Renal pelvis (tissue), 4 donors: ENCODE results near the gene C1R. TPM values are rescaled to one million over a fixed set of nuclear protein-coding genes. Genes with fewer than 3 reads are reported as not detected.
"Not testable (repeated sequence)": the region's sequence is repeated elsewhere in the genome, so short reads cannot be mapped to it uniquely, and the experiment has no call there.

ENCODE experiments used
- DNase-seq: peaks from one replicate; pipeline ENCODE4 v3.0.0-alpha.2; 2013
- polyA plus RNA-seq, 3 donors: library from polyadenylated mRNA; unstranded; fragments of 120-200 nt; gene quantifications; one replicate each; pipeline ENCODE4 v1.2.1, GENCODE V29; 2013; ENCODE audit not compliant: insufficient read length in 3 of 3

C1R gene
- polyA plus RNA-seq, 3 donors, result 34.8 to 47.5 (median 37.3) TPM

DNA sequence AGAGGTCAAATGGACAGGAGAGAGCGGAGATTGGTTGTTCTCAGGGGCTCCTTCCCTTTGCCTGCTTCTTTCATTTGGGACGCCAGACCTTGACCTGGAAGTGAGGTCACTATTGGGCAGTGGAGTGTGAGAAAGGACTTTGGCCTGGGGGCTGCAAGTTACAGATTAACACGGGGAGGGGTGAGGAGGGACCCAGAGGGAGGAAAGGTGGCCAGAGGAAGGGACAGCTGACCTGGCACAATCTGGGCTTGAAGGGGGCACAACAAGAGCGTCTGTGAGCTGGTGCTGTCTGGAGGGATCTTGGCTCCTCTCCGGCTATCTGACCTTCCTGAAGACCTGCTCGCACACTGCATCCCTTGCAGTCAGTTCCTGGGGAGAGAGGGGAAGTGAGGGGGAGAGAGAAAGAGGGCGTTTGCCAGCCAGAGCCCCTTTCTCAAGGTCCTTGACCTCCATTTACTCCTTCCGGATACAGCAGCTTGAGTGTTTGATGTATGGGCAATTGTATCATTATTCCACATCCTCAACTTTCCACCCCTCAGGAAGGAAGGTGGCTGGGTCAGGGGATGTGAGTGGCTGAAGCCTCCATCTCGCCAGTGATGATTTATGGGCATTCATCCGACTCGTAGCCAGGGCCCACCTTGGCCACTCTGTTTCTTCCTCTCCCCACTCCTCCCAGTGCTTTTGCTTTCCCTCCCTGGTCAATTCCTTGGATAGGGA, 31.7 kb upstream of the C1R start:
- no peak for DNase-seq

DNA sequence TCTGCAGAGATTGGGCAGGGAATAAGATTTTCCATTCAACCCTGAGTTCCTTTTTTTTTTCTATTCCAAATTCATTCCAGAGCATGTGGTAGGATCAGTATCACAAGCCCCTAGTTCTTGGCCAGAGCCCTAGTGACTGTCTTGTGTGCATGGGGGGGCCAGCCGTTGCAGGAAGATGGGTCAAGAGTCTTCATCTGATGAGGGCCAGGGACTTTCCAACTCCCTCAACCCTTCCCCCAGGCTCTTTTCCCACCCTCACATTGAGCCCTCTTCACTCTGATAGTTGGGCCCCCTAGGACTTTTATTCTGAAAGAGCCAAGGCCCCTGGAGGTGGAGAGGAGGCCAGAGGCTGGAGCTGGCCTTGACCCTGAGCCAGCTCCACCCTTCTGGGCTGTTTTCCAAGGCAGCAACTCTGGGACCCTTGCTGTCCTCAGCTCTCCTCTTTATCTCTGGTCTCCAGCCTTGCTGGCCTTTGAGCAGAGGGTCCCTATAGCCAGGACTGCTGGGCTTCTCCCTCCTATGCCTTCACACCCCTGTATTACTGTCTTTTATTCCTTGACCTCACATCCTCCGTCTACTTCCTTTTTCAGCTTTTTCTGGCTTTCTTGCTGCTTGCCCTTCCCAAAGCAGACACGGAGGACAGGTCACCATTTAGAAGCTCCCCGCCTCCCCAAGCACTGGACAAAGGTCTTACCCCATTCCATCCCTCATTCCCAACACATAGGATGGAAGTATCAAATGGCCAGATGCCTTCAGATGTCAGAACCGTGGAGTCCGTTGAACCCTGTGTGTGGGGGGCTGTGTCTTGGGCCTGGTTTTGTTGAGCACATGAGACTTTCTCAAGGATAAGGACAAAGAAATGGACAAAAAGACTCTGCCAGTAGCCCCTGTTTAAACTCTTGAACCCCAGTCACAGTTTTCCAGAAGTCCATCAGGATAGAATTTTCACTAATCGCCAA, 30.8 kb upstream of the C1R start:
- DNase-seq, result no peak

DNA sequence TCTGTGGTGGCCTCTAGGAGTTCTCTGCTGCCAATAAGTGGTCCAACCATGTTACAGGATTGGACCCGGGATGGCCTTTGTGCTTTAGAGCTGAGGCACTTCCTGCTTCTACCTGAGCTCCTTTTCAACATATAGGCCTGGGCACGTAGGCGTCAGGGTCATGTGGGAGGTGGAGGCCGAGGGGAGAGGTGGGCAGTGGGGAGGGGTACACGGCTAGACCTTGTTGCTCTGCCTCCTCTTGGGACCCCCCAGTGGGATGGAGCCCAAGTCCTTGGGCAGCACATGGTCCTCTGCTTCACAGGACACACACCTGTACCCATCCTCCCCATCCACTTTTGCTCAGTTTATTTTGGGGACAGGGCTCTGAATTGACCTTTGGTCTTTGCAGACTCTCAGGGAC, 29.1 kb upstream of the C1R start:
- DNase-seq, result no peak

DNA sequence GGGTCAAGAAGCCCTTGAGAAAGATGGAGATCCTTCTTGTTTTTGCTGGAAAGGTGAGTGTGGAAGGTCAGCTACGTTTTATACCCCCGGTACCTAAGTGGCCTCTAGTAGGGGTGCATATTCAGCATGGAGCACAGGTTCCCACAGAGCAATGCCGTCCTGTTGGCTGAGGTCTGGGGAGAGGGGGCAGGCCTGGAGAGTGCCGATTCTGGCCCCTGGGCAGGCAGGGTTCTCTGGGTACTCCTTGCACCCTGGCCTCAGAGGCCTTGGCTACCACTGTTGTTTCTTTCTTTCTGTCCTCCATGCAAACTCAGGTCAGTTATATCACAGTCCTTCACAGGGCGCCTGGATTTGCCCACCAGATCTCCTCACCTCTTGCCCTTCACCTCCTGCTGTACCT, 27.9 kb upstream of the C1R start:
- DNase-seq, result no peak

DNA sequence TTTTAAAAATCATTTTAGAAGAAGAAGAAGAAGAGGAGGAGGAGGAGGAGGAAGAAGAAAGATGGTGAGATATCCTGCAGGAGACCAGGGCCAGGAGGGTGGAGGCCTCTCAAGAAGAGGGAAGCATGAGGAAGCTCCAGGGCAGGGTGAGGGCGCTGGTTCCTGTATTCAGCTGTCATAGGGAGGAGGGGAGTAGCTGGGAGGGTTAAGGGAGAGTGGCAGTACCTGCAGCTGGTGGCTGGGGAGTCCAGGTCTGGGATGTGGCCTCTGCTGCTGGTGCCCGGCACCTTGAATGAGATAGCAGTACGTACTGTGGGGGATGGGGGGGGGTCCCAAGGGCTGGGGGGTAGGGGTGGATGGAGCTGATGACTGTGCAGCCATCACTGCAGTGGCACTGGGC, 26.6 kb upstream of the C1R start:
- no peak for DNase-seq

DNA sequence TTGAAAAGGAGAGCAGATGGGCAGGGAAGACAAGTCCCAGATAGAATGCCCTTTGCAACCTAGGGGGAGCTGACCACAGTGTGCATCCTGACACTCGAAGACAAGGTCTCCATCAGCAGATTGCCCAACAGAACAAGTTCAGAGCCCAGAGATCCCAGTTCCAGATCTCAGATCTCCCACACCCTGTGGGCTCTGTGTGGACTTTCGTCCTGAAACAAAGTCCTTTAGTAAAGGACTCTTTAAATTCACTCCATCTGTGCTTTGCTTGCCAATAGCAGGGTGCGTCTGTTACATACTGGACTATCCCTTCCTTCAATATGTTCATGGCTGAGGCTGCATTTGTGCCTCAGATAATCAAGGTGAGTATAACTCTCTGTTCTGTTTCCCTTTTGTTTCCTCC, 25.4 kb upstream of the C1R start:
- DNase-seq, result no peak

DNA sequence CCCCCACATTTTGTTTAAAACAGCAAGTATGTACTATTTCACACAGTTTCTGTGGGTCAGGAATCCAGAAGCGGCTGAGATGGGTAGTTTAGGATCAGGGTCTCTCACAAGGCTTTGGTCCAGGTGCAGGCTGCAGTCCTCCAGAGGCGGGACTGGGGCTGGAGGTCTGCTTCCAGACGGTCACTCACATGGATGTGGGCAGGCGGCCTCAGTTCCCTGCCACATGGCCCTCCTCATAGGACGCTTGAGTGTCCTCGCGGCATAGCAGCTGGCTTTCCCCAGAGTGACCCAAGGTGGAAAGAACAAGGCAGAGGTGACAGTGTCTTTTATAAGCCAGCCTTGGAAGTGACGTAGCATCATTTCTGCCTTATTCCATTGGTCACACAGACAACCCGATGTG, 24.7 kb upstream of the C1R start:
- DNase-seq, result no peak

DNA sequence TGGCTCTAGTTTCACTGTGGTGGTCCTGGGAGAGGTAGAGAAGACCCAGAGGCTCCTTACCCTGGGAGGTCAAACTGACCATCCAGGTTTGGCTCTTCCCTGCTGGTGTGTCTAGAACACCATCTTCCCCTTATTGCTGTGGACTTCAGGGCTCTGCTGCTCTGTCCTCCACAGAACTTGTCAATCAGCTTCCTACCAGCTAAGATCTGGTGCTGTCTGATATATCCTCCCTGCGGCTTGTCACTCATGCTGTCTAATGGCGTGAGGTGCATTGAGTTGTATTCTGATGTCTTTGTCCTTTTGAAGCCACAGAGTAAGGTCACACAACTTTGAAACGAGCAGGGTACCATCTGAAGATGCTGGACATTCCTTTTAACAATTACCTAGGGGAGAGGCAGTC, 24.0 kb upstream of the C1R start:
- no peak for DNase-seq

DNA sequence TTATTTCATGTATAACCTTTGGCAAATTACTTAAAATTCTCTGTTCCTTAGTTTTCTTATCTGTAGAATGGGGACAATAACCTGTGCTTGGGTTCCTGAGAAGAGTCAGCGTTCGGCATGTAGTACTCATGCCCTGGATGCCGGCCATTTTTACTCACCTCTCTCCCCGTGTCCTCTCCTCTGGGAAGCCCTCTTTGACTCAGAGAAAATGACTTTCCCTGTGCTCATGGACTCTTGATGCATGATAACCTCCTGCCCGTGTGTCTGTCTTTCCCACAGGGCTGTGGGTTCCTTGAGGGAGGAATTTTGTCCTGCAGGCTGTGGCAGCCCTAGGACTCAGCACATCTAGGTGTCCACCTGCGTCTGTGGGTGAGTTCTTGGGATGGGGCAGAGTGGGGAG, 22.6 kb upstream of the C1R start:
- no peak for DNase-seq

DNA sequence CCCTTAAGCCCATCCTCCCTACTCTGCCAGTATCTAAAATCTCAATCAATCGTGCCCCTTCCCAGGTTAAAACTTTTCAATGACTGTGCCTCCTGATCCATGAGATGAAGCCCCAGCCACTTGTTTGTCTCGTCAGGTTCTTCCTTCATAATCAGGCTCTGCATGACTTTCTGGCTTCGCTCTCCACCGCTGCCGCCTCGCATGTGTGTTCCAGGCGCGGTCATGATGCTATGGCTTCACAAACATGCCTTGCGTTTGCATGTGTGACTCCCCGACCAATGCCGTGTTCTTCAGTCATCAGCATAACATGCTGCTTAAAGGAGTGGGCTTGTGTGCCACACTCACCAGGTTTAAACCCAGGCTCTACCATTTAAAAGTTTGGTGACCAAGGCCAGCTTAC, 21.8 kb upstream of the C1R start:
- no peak for DNase-seq

DNA sequence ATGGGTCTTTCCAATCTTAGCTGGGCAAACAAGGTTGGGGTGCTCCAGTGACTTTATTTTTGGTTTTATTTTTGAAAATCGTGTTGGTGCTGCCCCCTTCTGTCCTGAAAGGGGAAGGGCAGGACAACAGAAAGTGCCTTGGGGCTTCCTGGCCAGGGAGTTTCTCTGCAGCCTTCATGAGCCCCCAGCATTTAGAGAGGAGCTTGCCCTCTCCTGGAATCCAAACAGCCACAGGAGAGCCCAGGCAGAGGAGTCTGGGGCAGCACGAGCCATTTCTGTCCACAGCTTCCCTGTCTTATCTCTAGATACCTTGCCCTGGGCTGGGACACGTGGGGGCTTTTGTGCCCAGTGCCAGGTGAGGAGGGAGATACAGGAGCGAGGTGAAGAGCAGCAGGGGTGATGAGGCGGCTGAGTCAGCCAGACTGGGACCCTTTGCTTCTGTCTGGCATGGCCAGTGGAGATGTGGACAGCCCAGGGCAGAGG, 21.2 kb upstream of the C1R start:
- DNase-seq, result no peak

DNA sequence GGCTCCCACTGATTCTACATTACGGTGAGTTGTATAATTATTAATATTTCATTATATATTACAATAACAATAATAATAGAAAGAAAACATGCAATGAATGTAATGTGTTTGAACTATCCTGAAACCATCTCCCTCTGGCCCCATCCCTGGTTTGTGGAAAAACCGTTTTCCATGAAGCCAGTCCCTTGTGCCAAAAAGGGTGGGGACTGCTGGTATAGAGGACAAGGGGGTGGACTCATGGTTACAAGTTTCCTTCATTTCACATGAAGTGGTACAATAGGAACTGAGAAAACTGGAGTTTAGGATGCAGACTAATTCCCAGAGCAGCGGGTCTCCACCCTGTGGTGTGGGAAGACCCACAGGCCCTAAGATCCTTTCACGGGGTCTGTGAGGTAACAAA, 19.8 kb upstream of the C1R start:
- DNase-seq, result no peak

DNA sequence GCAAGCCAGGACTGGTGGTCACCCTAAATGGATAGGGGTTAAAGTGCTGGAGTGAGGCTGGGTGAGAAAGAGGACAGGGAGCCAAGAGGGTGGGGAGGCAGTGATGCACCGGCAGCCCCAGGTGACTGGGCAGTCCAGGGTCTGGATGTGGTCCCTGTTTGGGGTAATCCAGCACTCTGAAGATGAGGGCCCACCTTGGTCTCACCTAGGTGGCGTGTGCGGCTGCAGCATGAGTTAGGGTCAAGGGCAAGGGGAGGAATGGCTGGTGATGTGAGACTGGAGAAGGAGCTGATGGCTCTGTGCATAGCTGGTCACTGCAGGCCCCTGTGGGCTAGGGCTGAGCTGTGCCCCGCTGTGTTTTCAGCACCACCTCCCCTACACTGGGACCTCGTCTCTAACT, 18.4 kb upstream of the C1R start:
- DNase-seq, result no peak

DNA sequence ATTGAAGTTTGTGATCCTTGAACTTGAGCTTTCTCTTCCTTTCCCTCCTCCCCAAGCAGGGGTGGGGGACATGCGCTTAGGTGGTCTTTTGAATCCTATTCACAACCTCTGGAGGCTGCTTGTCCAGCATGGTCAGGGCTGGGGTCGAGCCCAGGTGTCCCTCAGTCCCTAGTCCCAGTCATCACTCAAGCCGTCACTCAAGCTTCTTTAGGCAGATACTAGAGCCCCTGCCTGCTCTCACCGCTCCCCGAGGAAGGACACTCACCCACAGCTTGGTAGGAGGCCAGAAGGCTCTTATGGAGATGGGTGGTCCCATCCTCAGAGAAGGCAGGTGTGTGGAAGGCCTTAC, 17.3 kb upstream of the C1R start:
- DNase-seq, result no peak

DNA sequence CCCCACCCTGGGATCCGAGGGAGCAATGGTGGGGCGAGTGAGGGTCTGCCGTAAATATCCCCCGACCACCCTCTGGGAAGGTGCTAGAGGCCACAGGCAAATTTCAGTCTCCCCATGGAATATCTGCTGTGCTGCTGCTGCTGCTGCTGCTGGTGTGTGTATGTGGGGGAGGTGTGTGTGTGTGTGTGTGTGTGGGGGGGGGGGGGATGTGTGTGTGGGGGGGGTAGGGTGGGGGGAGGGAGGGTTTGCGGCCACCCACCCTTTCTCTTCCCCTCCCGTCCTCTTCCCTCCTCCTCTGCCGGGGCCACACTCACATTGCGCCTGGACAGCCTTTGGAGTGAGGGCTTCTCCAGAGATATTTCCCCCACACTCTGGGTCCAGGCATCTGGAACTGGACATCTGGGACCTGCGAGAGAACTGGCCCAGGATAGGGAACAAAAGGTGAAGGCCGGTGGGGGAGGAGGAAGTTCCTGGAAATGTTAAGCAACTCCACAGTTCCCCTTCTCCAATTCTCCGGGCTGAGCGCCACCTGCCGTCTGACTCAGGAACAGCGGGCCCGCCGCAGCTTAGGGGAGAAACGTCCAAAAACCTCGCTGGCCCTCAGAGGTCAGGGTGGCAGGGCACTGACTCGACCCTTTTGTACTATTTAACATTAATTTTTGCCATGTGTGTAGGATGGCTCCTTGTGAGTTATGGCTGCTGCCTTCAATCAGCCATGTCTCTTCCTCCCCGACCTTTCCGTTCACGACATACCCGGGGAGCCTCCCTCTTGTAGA, 16.7 kb upstream of the C1R start, which contains the start of gene C1RL:
Gene C1RL (minus strand): TSS at position 419 of the 776 bp plus-strand sequence. CDS start 34 bp downstream, at position 385.
- DNase-seq, result peak; percentile 91

DNA sequence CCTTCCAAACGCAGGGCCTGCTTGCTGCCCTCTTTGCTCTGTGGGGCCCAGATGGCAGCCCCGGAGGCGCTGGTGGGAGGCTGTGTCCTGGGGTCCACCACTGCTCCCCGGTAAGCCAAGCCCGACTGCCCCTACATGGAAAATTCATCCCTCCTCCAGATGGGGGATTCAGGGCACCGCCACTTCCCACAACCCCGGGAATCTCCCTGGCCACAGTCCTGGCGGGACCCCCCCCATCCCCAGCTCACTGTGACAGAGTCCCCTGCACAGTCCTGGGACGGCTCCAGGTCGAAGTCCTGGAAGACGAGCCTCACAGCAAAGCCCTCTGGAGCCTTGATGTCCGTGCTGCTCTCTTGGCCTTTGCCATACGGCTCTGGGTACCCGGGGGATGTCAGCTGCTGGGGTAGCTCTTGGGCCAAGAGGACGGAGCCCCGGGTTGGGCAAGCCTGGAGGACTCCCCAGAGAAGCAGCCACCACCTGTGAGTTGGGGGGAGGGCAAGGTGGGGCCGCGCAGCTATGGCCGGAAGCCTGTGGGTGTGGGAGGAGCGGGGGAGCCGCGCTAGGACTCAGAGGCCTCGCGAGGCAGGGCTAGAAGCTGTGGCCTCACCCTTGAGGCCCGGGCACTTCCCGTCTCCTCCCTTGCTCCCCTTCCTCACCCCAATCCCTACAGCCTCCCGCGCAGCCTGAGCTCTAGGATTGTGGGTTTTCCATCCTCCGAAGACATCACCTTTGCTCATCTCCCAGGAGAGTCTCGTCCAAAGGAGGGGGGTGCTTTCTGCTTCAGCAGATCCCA, 16.0 kb upstream of the C1R start:
- DNase-seq, result no peak

DNA sequence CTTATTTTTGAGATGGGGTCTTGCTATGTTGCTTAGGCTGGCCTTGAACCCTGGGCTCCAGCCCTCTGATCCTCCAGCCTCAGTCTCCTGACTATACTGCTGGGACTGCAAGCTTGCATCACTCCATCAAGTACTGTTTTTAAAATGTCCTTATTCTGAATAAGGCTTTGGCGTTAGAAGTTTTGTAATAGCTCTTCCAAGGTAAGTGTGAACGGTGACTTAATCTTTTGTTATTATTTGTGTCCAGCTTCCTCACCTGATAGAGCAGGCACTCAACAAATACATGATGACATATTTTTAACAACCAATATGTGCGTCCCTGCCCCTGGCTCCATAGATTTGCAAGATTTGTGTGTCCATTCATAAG, 15.4 kb upstream of the C1R start:
- no peak for DNase-seq

DNA sequence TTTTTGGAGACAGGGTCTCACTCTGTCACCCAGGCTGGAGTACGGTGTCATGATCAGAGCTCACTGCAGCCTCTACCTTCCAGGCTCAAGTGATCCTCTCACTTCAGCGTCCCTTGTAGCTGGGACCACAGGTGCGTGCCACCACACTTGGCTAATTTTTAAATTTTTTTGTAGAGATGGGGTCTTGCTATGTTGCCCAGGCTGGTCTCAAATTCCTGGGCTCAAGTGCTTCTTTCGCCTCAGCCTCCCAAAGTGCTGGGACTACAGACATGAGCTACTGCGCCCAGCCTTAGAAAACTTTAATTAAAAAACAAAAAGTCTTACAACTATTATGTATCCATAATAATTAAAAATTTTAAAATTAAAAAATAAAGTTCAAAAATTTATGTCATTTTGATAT, 14.9 kb upstream of the C1R start:
- DNase-seq, result not testable (repeated sequence)

DNA sequence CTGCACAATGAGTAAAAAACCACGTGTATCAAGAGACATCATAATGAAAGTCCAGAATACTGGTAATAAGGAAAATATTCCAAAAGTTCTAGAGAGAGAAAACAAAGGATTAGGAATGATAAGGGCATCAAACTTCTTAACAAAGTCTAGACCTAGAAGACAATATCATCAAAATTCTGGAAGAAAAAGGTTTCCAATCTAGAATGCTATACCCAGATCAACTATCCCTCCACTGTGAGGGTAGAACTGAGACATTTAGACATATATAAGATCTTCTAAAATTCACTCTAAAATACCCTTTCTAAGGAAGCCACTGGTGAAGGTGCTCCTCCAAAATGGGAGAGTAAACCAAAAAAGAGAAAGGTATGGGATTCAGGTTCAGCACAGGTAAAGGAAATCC, 13.8 kb upstream of the C1R start:
- DNase-seq, result no peak

DNA sequence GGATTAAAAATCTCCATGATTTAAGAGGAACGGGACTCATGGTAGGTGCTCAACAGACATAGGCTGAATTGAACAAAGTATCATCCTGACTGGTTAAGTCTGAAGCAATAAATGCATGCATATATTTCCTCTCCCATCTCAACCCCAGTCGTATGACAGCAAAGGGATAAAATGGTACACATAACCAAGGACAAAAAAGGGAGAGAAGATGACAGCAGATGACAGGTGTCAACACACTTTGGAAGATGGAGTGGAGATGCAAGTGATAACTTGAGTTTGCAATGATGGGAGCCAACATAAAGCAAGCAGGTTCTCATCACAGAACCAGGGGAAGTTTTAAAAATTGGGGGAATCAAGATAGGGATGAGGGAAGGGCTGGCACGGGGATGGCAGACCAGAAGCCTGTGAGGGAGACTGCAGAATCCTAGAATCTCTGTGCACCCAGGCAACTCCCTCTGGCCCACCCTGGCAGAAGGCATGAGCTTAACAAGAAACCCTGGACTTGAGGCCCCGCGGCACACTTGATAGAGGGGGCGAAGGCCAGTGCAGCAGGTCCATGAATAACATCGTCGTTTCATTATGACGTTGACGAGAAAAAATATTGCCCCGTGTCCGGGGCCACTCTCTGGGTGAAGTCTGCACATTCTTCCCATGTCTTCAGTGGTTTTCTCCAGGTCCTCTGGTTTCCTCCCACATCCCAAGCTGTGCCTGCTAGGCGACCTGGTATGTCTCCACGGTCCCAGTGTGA, 11.8 kb upstream of the C1R start:
- DNase-seq, result no peak

DNA sequence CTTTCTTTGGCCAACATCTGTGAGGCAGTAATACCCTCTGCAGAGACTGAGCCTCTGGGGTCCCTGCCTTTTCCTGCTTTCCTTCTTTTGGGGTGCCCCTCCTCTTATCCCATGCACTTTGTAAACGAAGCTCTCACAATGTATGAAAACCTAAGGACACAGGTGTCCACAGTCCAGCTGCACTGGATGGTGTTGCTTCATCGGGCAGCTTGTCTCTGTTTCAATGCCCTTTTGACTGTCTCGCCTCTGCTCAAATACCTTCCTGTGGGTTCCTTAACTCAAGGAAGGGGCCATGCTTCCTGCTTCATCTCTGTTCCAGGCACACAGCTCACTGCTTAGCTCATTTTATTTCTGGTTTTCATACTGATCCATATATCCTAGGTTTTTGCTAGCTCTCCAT, 10.3 kb upstream of the C1R start:
- DNase-seq, result no peak
